SU-DHL-6 (cell line): Measurements from ENCODE around the gene ITGB5.

Experiments used
- EZH2phosphoT487 ChIP-seq: fragments of 200-600 bp; sonication (generic), shearing (Covaris generic); conservative IDR thresholded peaks from 2 replicates; pipeline ENCODE4 v1.6.1; 2018; ENCODE audit warnings: mild to moderate bottlenecking, antibody characterized with exemption, low read length, moderate library complexity, mixed read lengths
- TF ChIP-seq, protein P1 (sequence below): fragments of 200-600 bp; sonication (generic); IDR thresholded peaks from one replicate; pipeline ENCODE4 v1.5.1; 2017; ENCODE audit warnings: antibody characterized with exemption, mild to moderate bottlenecking, low read length, moderate library complexity; ENCODE audit not compliant: insufficient read depth, poor library complexity, severe bottlenecking

- TF ChIP-seq, protein P1, sequence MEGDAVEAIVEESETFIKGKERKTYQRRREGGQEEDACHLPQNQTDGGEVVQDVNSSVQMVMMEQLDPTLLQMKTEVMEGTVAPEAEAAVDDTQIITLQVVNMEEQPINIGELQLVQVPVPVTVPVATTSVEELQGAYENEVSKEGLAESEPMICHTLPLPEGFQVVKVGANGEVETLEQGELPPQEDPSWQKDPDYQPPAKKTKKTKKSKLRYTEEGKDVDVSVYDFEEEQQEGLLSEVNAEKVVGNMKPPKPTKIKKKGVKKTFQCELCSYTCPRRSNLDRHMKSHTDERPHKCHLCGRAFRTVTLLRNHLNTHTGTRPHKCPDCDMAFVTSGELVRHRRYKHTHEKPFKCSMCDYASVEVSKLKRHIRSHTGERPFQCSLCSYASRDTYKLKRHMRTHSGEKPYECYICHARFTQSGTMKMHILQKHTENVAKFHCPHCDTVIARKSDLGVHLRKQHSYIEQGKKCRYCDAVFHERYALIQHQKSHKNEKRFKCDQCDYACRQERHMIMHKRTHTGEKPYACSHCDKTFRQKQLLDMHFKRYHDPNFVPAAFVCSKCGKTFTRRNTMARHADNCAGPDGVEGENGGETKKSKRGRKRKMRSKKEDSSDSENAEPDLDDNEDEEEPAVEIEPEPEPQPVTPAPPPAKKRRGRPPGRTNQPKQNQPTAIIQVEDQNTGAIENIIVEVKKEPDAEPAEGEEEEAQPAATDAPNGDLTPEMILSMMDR, result no peak
- TF ChIP-seq EZH2phosphoT487, result no peak
Measured at GRCh38 chr3:124769462-124769861, 117.7 kb downstream of the ITGB5 start.
